Gastroesophageal sphincter (tissue), 4 donors: Measurements from ENCODE around the gene USP6NL. TPM values are rescaled to one million over a fixed set of nuclear protein-coding genes. Genes with fewer than 3 reads are reported as not detected.

Source experiments
- ATAC-seq: fragments of 150-250 bp; one replicate; pipeline ENCODE4 v1.9.1; 2016; ENCODE audit warnings: mild to moderate bottlenecking, moderate library complexity
- H3K27ac ChIP-seq, 4 donors: fragments of 200-600 bp; sonication (generic) in 3 of 4; 1 replicate in 3 of 4; 2 replicates in 1 of 4; pipeline ENCODE4 v1.5.1; 2016 to 2019
- H3K27me3 ChIP-seq: fragments of 200-600 bp; sonication (generic); one replicate; pipeline ENCODE4 v1.5.1; 2019
- H3K36me3 ChIP-seq, 2 donors: fragments of 200-600 bp; sonication (generic); one replicate each; pipeline ENCODE4 v1.5.1; 2019; ENCODE audit warnings: control low read depth in 1 of 2
- H3K4me1 ChIP-seq, 3 donors: fragments of 200-600 bp; sonication (generic); 1 replicate in 2 of 3; 2 replicates in 1 of 3; pipeline ENCODE4 v1.5.1; 2016 to 2019; ENCODE audit warnings: control low read depth in 2 of 3
- H3K4me3 ChIP-seq, 2 donors: fragments of 200-600 bp; sonication (generic); one replicate each; pipeline ENCODE4 v1.5.1; 2019; ENCODE audit warnings: mild to moderate bottlenecking in 1 of 2, moderate library complexity in 1 of 2
- H3K9me3 ChIP-seq, 3 donors: fragments of 200-600 bp; sonication (generic); one replicate each; pipeline ENCODE4 v1.5.1; 2017 to 2019; ENCODE audit warnings: control low read depth in 2 of 3
- CTCF ChIP-seq, 4 experiments: fragments of 200-600 bp in 2 of 4; fragments of 450-650 bp in 2 of 4; sonication (generic) in 1 of 4; IDR thresholded peaks; one replicate each; pipeline ENCODE4 v1.5.1; 2017 to 2019; ENCODE audit warnings: antibody characterized with exemption in 4 of 4, mild to moderate bottlenecking in 2 of 4, moderate library complexity in 2 of 4
- EP300 ChIP-seq: sonication (generic); formaldehyde crosslinking; IDR thresholded peaks from one replicate; pipeline ENCODE4 v1.6.1; 2017; ENCODE audit warnings: antibody characterized with exemption, mild to moderate bottlenecking
- POLR2A ChIP-seq, 2 donors: fragments of 450-650 bp; IDR thresholded peaks; one replicate each; pipeline ENCODE4 v1.6.1; 2017; ENCODE audit warnings: antibody characterized with exemption in 2 of 2, mild to moderate bottlenecking in 2 of 2, moderate library complexity in 1 of 2
- POLR2AphosphoS5 ChIP-seq: sonication (generic); formaldehyde crosslinking; IDR thresholded peaks from one replicate; pipeline ENCODE4 v1.6.1; 2017; ENCODE audit warnings: antibody characterized with exemption
- WGBS, 2 donors: methylation state at CpG; one replicate each; pipeline ENCODE4 v1.1.5; 2018; ENCODE audit warnings: low coverage in 1 of 2; 5-methylcytosine and 5-hydroxymethylcytosine counted together
- total RNA-seq, 4 donors: library from RNA; depleted of rRNA; stranded (reverse); fragments of >200 nt; gene quantifications; one replicate each; pipeline ENCODE4 v1.1.0, GENCODE V29; 2016

USP6NL gene
- total RNA-seq, 4 donors from 2014 or later = 9.0 to 14.7 (median 12.5) TPM

- Histone ChIP-seq H3K36me3 (no peaks in the 10 kb centered on the region), H3K4me1 (peaks cover 0 to 14% (median 0%) of the 10 kb centered on the region in 3 donors), H3K27ac (no peak overlapping the region), H3K4me3 (peak overlapping the region in 1 of 2 donors; percentile 7), H3K27me3 (no peaks in the 10 kb centered on the region), H3K9me3 (no peaks in the 10 kb centered on the region)
- no peak for ATAC-seq
- WGBS, 2 donors = 67 to 75% methylated on average over 5 of the region's 5 CpGs
- TF ChIP-seq CTCF (IDR thresholded peaks at IDR 0.05) (no peak), POLR2AphosphoS5 (no peak), EP300 (no peak), POLR2A (IDR thresholded peaks at IDR 0.05) (no peak)
These were observed 80.6 kb downstream of the USP6NL start for GRCh38 chr10:11530806-11531205.

- TF ChIP-seq POLR2AphosphoS5 (no peak), POLR2A (IDR thresholded peaks at IDR 0.05) (no peak), CTCF (IDR thresholded peaks at IDR 0.05) (no peak), EP300 (no peak)
- H3K4me1 ChIP-seq = peaks cover 0 to 14% (median 0%) of the 10 kb centered on the region in 3 donors
- ATAC-seq = no peak
- no peak overlapping the region for H3K4me3 ChIP-seq
- 67 to 94% methylated on average over 1 of the region's 1 CpG for WGBS, 2 donors
- H3K9me3 ChIP-seq = no peaks in the 10 kb centered on the region
- no peak overlapping the region for H3K27ac ChIP-seq
- H3K27me3 ChIP-seq = no peaks in the 10 kb centered on the region
- H3K36me3 ChIP-seq = no peaks in the 10 kb centered on the region
These were observed 82.1 kb downstream of the USP6NL start for GRCh38 chr10:11529276-11529903.

GRCh38 chr10:11528286-11528685 is 83.2 kb downstream of the USP6NL start:
- Histone ChIP-seq H3K36me3 (no peaks in the 10 kb centered on the region), H3K9me3 (no peaks in the 10 kb centered on the region), H3K27ac (peak overlapping the region in 1 of 4 donors; percentile 44), H3K4me1 (peaks cover 0 to 14% (median 0%) of the 10 kb centered on the region in 3 donors), H3K27me3 (no peaks in the 10 kb centered on the region), H3K4me3 (no peak overlapping the region)
- ATAC-seq = no peak
- WGBS, 2 donors = 94 to 100% methylated on average over 3 of the region's 3 CpGs
- no peak for TF ChIP-seq CTCF (IDR thresholded peaks at IDR 0.05)
- no peak for TF ChIP-seq POLR2A (IDR thresholded peaks at IDR 0.05)
- no peak for TF ChIP-seq POLR2AphosphoS5
- no peak for TF ChIP-seq EP300

- no peak for TF ChIP-seq POLR2AphosphoS5
- no peak for TF ChIP-seq CTCF (IDR thresholded peaks at IDR 0.05)
- no peak for TF ChIP-seq EP300
- TF ChIP-seq POLR2A (IDR thresholded peaks at IDR 0.05) = no peak
- Histone ChIP-seq H3K4me3 (peak overlapping the region in 1 of 2 donors; percentile 23), H3K9me3 (no peaks in the 10 kb centered on the region), H3K36me3 (no peaks in the 10 kb centered on the region), H3K4me1 (peaks cover 0 to 19% (median 0%) of the 10 kb centered on the region in 3 donors), H3K27ac (peak overlapping the region in 2 of 4 donors; percentile 32 to 44), H3K27me3 (no peaks in the 10 kb centered on the region)
- WGBS, 2 donors = 50 to 58% methylated on average over 3 to 4 of the region's 4 CpGs
- no peak for ATAC-seq
These were observed 83.7 kb downstream of the USP6NL start for GRCh38 chr10:11527691-11528255.

- Histone ChIP-seq H3K9me3 (no peaks in the 10 kb centered on the region), H3K36me3 (no peaks in the 10 kb centered on the region), H3K4me1 (peaks cover 0 to 23% (median 0%) of the 10 kb centered on the region in 3 donors), H3K27me3 (no peaks in the 10 kb centered on the region), H3K27ac (no peak overlapping the region), H3K4me3 (no peak overlapping the region)
- no peak for ATAC-seq
- TF ChIP-seq CTCF (IDR thresholded peaks at IDR 0.05) (no peak), EP300 (no peak), POLR2AphosphoS5 (no peak), POLR2A (IDR thresholded peaks at IDR 0.05) (no peak)
- 100% methylated on average over 2 to 4 of the region's 4 CpGs for WGBS, 2 donors
These were observed 84.4 kb downstream of the USP6NL start for GRCh38 chr10:11527068-11527467.
